ENCODE measurements around the gene CD82. TPM values are rescaled to one million over a fixed set of nuclear protein-coding genes. Genes with fewer than 3 reads are reported as not detected.

CD82 gene
- total RNA-seq, 1 experiment from 2014 or later = 30.7 TPM

GRCh38 chr11:44532809-44533208, 32.7 kb upstream of the CD82 start:
- DNase-seq = no peak
- Histone ChIP-seq H3K36me3 (ENCODE audit: low read depth) (no peaks in the 10 kb centered on the region), H3K9me3 (ENCODE audit: insufficient read depth, low read depth) (no peaks in the 10 kb centered on the region), H2AFZ (no peak overlapping the region), H3F3A (ENCODE audit: insufficient read depth, low read depth) (no peaks in the 10 kb centered on the region), H3K79me2 (ENCODE audit: low read depth) (no peaks in the 10 kb centered on the region), H3K4me1 (replicated peaks; ENCODE audit: insufficient read depth) (peaks cover 9% of the 10 kb centered on the region; the same call in 1 of the 2 replicates), H3K9me2 (ENCODE audit: insufficient read depth) (no peaks in the 10 kb centered on the region), H3K27ac (no peak overlapping the region), H4K20me1 (ENCODE audit: insufficient read depth) (no peaks in the 10 kb centered on the region), H3K27me3 (ENCODE audit: insufficient read depth, low read depth) (peaks cover 15% of the 10 kb centered on the region), H3K4me3 (no peak overlapping the region), H3K4me2 (no peak overlapping the region)
- no TSS peak for BruUV-seq (replicated peaks)
- intact Hi-C loops (cut with micrococcal nuclease; ENCODE audit: unreplicated experiment) = loop anchor here (10.0 kb wide), 1 partner anchor 628 kb away; no protein-coding TSS in a partner anchor
- TF ChIP-seq CTCF (conservative IDR thresholded peaks at IDR 0.05) (no peak), EZH2 (IDR thresholded peaks at IDR 0.05; ENCODE audit: low read depth) (no peak)
- POLR2A ChIA-PET (ENCODE audit: unreplicated experiment) = no interaction called here
- CTCF ChIA-PET = no interaction called here

GRCh38 chr11:44533921-44534711, 31.3 kb upstream of the CD82 start:
- BruUV-seq (replicated peaks) = no TSS peak
- no peaks in the 10 kb centered on the region for H3K9me2 ChIP-seq (ENCODE audit: insufficient read depth)
- H3K27ac ChIP-seq = no peak overlapping the region
- peaks cover 9% of the 10 kb centered on the region; the same call in 1 of the 2 replicates for H3K4me1 ChIP-seq (replicated peaks; ENCODE audit: insufficient read depth)
- H3K4me2 ChIP-seq = no peak overlapping the region
- ChIA-PET POLR2A (ENCODE audit: unreplicated experiment) (no interaction called here), CTCF (no interaction called here)
- intact Hi-C loops (cut with micrococcal nuclease; ENCODE audit: unreplicated experiment) = loop anchor here (10.0 kb wide), 1 partner anchor 629 kb away; no protein-coding TSS in a partner anchor
- H3K79me2 ChIP-seq (ENCODE audit: low read depth) = no peaks in the 10 kb centered on the region
- H3K36me3 ChIP-seq (ENCODE audit: low read depth) = no peaks in the 10 kb centered on the region
- H3F3A ChIP-seq (ENCODE audit: insufficient read depth, low read depth) = no peaks in the 10 kb centered on the region
- no peak overlapping the region for H3K4me3 ChIP-seq
- no peak for DNase-seq
- H3K27me3 ChIP-seq (ENCODE audit: insufficient read depth, low read depth) = peaks cover 8% of the 10 kb centered on the region
- no peak for TF ChIP-seq CTCF (conservative IDR thresholded peaks at IDR 0.05)
- no peak for TF ChIP-seq EZH2 (IDR thresholded peaks at IDR 0.05; ENCODE audit: low read depth)
- H2AFZ ChIP-seq = no peak overlapping the region
- H3K9me3 ChIP-seq (ENCODE audit: insufficient read depth, low read depth) = no peaks in the 10 kb centered on the region
- H4K20me1 ChIP-seq (ENCODE audit: insufficient read depth) = no peaks in the 10 kb centered on the region

- no peaks in the 10 kb centered on the region for H4K20me1 ChIP-seq (ENCODE audit: insufficient read depth)
- H2AFZ ChIP-seq = no peak overlapping the region
- H3K27ac ChIP-seq = no peak overlapping the region
- DNase-seq = no peak
- no peak overlapping the region for H3K4me3 ChIP-seq
- CTCF ChIA-PET = interaction anchor here (0.7 kb wide), 1 partner anchor 1246 kb away, joined by 16 read pairs; no protein-coding TSS in a partner anchor
- H3K79me2 ChIP-seq (ENCODE audit: low read depth) = no peaks in the 10 kb centered on the region
- intact Hi-C loops (cut with micrococcal nuclease; ENCODE audit: unreplicated experiment) = loop anchor here (5.0 to 10.0 kb wide), 2 partner anchors 423 to 631 kb away; no protein-coding TSS in a partner anchor
- H3K9me3 ChIP-seq (ENCODE audit: insufficient read depth, low read depth) = no peaks in the 10 kb centered on the region
- peaks cover 4% of the 10 kb centered on the region; the same call in 1 of the 2 replicates for H3K4me1 ChIP-seq (replicated peaks; ENCODE audit: insufficient read depth)
- POLR2A ChIA-PET (ENCODE audit: unreplicated experiment) = no interaction called here
- TF ChIP-seq CTCF (conservative IDR thresholded peaks at IDR 0.05) (no peak), EZH2 (IDR thresholded peaks at IDR 0.05; ENCODE audit: low read depth) (no peak)
- H3K27me3 ChIP-seq (ENCODE audit: insufficient read depth, low read depth) = peaks cover 8% of the 10 kb centered on the region
- BruUV-seq (replicated peaks) = no TSS peak
- H3K36me3 ChIP-seq (ENCODE audit: low read depth) = no peaks in the 10 kb centered on the region
- H3K9me2 ChIP-seq (ENCODE audit: insufficient read depth) = no peaks in the 10 kb centered on the region
- no peaks in the 10 kb centered on the region for H3F3A ChIP-seq (ENCODE audit: insufficient read depth, low read depth)
- no peak overlapping the region for H3K4me2 ChIP-seq
Measured at GRCh38 chr11:44535191-44535980, 30.1 kb upstream of the CD82 start.
